GM13977 (cell line): ENCODE data around the gene FAM98B.
A peak's percentile ranks its signal among the peaks of the same experiment; 100 is the strongest.

Source experiments
- DNase-seq: peaks from one replicate; pipeline ENCODE4 v3.0.0; 2012; ENCODE audit warnings: low spot score
- in situ Hi-C: fragments of 300-500 bp; cut with MboI; formaldehyde crosslinking; loops from one replicate; pipeline ENCODE4 v1.12.0; 2022; ENCODE audit warnings: low sequenced_read_pairs, low pct_unique_long_range_greater_than_20kb, mixed read lengths, inconsistent platforms; ENCODE audit not compliant: unreplicated experiment
- TF ChIP-seq, protein P1 (sequence below): IDR thresholded peaks from 2 replicates; pipeline ENCODE4 v1.5.1; 2012; ENCODE audit warnings: mild to moderate bottlenecking, control low read depth; ENCODE audit not compliant: insufficient read depth; ENCODE audit errors: extremely low read depth, missing control alignments

FAM98B gene

GRCh38 chr15:38438031-38438986, 15.6 kb upstream of the FAM98B start:
- in situ Hi-C loops: no loop called here
- no peak for DNase-seq

DNA sequence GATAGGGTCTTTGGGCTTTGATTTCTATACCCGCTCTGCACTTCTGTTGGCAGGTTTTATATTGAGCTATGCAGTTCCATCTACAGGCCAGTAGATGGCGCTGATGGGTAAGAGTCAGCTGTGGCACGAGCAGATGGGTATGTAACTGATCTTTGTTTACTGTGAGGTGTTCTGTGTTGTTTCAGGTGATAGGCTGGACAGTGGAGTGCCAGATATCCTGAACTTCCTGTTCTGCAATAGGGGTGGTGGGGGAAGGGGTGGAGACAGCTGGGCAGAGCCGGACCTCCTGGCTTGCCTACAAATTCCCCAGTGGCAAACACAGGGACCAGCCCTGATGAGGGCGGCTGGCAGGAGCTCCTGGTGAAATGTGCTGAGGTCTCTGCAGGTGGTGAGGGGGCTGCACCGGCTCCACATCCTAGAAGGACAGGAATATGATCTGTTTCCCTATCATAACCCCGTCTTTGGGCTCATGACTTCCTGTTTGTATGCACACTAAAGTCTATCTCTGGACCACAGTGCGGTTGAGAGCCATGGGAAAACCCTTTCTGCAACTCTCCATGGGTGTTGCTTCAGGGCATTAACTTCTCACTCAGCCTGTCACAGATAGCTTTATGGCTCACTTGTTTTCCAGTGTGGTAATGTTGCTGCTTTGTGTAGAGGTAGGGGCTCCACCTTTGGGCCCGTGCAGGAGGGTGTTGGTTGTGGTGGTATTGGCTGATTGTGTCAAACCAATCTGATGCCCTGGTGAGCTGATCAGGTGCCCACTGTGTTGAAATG, 13.4 kb upstream of the FAM98B start:
- DNase-seq: peak; percentile 37
- in situ Hi-C loops: loop anchor here (10.0 kb wide), 1 partner anchor 254 kb away; no protein-coding TSS in a partner anchor
- TF ChIP-seq, protein P1, sequence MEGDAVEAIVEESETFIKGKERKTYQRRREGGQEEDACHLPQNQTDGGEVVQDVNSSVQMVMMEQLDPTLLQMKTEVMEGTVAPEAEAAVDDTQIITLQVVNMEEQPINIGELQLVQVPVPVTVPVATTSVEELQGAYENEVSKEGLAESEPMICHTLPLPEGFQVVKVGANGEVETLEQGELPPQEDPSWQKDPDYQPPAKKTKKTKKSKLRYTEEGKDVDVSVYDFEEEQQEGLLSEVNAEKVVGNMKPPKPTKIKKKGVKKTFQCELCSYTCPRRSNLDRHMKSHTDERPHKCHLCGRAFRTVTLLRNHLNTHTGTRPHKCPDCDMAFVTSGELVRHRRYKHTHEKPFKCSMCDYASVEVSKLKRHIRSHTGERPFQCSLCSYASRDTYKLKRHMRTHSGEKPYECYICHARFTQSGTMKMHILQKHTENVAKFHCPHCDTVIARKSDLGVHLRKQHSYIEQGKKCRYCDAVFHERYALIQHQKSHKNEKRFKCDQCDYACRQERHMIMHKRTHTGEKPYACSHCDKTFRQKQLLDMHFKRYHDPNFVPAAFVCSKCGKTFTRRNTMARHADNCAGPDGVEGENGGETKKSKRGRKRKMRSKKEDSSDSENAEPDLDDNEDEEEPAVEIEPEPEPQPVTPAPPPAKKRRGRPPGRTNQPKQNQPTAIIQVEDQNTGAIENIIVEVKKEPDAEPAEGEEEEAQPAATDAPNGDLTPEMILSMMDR: peak; percentile 87

More at GRCh38 chr15:38438031-38438986, 15.6 kb upstream of the FAM98B start:
- TF ChIP-seq, protein P1: no peak

DNA sequence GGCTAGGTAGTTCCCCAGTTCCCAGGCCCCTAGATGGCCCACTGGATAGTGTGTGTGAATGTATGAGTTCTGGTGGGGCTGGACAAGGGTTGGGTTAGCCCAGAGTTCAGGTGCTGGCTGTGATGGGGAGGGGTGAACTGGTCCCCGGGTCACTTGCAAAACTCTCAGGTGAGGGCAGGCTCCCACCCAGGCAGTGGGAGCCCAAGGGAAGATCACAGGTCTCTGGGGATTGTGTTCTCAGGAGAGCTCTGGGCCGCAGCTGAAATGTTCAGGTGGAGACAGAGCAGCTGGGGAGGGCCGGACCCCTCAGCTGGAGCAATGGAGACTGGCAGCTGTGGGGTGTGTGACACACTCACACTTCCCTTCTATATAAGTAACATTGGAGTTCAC, 12.8 kb upstream of the FAM98B start:
- TF ChIP-seq, protein P1: no peak
- no peak for DNase-seq
- in situ Hi-C loops: loop anchor here (10.0 kb wide), 1 partner anchor 254 kb away; no protein-coding TSS in a partner anchor

GRCh38 chr15:38454696-38455090, 766 bp downstream of the FAM98B start:
- no peak for DNase-seq
- TF ChIP-seq, protein P1: no peak
- in situ Hi-C loops: no loop called here

GRCh38 chr15:38455092-38455491, 1.2 kb downstream of the FAM98B start:
- in situ Hi-C loops: no loop called here
- DNase-seq: no peak

DNA sequence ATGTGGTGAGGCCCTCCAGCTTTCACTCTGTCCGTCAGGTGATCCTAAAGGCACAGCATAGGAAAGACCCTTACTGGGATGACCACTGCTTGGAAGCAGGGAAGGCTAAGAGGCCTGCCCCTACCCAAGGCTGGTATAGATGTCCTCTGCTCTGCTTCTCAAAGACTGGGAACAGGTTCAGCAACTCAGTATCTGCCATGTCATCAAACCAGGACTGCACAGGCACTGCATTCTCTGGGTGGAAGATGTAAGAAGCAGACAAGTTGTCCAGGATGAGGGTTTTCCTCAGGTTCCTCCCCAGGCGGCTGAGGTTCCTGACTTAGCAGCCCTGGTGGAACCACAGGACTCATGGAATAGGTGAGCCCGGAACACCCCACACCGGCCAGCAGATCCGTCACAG, 4.7 kb downstream of the FAM98B start:
- TF ChIP-seq, protein P1: no peak
- no peak for DNase-seq
- in situ Hi-C loops: no loop called here

More at GRCh38 chr15:38455092-38455491, 1.2 kb downstream of the FAM98B start:
- TF ChIP-seq, protein P1: no peak
